ENCODE measurements around the gene FLAD1.

- TF ChIP-seq CTCF (IDR thresholded peaks at IDR 0.05), result peak in 3 of 12 donors; percentile 3 to 14 (median 8)
- TF ChIP-seq POLR2A (IDR thresholded peaks at IDR 0.05), result peak; percentile 24 to 78
These were observed 17.7 kb downstream of the FLAD1 start for GRCh38 chr1:155000726-155001424.

Data from heart left ventricle (tissue), 13 donors.